ENCODE measurements around the gene AMMECR1L. TPM values are rescaled to one million over a fixed set of nuclear protein-coding genes. Genes with fewer than 3 reads are reported as not detected.
A peak's percentile ranks its signal among the peaks of the same experiment; 100 is the strongest.
"Not testable (repeated sequence)": the region's sequence is repeated elsewhere in the genome, so short reads cannot be mapped to it uniquely, and the experiment has no call there.

The AMMECR1L gene
- total RNA-seq, 2 experiments from 2014 or later: 14.7 to 15.7 TPM

- POLR2A ChIA-PET: no interaction called here
- Mint-ChIP-seq H3K4me1 (peaks cover 10% of the 10 kb centered on the region), H3K27ac (no peak overlapping the region), H3K27me3 (no peaks in the 10 kb centered on the region), H3K36me3 (peaks cover 45% of the 10 kb centered on the region), H3K4me3 (no peak overlapping the region), H3K9me3 (no peaks in the 10 kb centered on the region)
- ATAC-seq (ENCODE audit: low read depth): no peak
- DNase-seq: no peak
Measured at GRCh38 chr2:127847931-127848330, 37.8 kb downstream of the AMMECR1L start.

GRCh38 chr2:127844973-127845372 is 40.8 kb downstream of the AMMECR1L start:
- no peak for ATAC-seq (ENCODE audit: low read depth)
- POLR2A ChIA-PET: no interaction called here

GRCh38 chr2:127843677-127844076 is 42.1 kb downstream of the AMMECR1L start:
- POLR2A ChIA-PET: no interaction called here
- no peak for ATAC-seq (ENCODE audit: low read depth)
- H3K4me1 Mint-ChIP-seq: peaks cover 4% of the 10 kb centered on the region
- H3K36me3 Mint-ChIP-seq: peaks cover 21% of the 10 kb centered on the region
- no peaks in the 10 kb centered on the region for H3K9me3 Mint-ChIP-seq
- no peak overlapping the region for H3K4me3 Mint-ChIP-seq
- no peak for DNase-seq
- H3K27ac Mint-ChIP-seq: no peak overlapping the region
- no peaks in the 10 kb centered on the region for H3K27me3 Mint-ChIP-seq

More at GRCh38 chr2:127844973-127845372, 40.8 kb downstream of the AMMECR1L start:
- Mint-ChIP-seq H3K4me1 (peaks cover 9% of the 10 kb centered on the region), H3K9me3 (no peaks in the 10 kb centered on the region), H3K27me3 (no peaks in the 10 kb centered on the region), H3K4me3 (no peak overlapping the region), H3K27ac (no peak overlapping the region), H3K36me3 (peaks cover 31% of the 10 kb centered on the region)
- no peak for DNase-seq

- no peaks in the 10 kb centered on the region for H3K9me3 Mint-ChIP-seq
- DNase-seq (no peak), ATAC-seq (ENCODE audit: low read depth) (no peak)
- POLR2A ChIA-PET: interaction anchor here (0.5 kb wide), 1 partner anchor 9 kb away, joined by 4 read pairs; no protein-coding TSS in a partner anchor
- peaks cover 4% of the 10 kb centered on the region for H3K4me1 Mint-ChIP-seq
- H3K4me3 Mint-ChIP-seq: no peak overlapping the region
- H3K36me3 Mint-ChIP-seq: peaks cover 12% of the 10 kb centered on the region
- H3K27me3 Mint-ChIP-seq: no peaks in the 10 kb centered on the region
- H3K27ac Mint-ChIP-seq: no peak overlapping the region
Measured at GRCh38 chr2:127841466-127842178, 44.1 kb downstream of the AMMECR1L start.

GRCh38 chr2:127840893-127841292 is 44.9 kb downstream of the AMMECR1L start:
- H3K4me1 Mint-ChIP-seq: peaks cover 4% of the 10 kb centered on the region
- peaks cover 8% of the 10 kb centered on the region for H3K36me3 Mint-ChIP-seq
- ATAC-seq (ENCODE audit: low read depth) (no peak), DNase-seq (no peak)
- POLR2A ChIA-PET: no interaction called here
- H3K27ac Mint-ChIP-seq: no peak overlapping the region
- H3K9me3 Mint-ChIP-seq: no peaks in the 10 kb centered on the region
- H3K27me3 Mint-ChIP-seq: no peaks in the 10 kb centered on the region
- no peak overlapping the region for H3K4me3 Mint-ChIP-seq

- no peak overlapping the region for H3K27ac Mint-ChIP-seq
- no peaks in the 10 kb centered on the region for H3K27me3 Mint-ChIP-seq
- no peaks in the 10 kb centered on the region for H3K36me3 Mint-ChIP-seq
- no peaks in the 10 kb centered on the region for H3K9me3 Mint-ChIP-seq
- H3K4me3 Mint-ChIP-seq: no peak overlapping the region
- POLR2A ChIA-PET: no interaction called here
- peaks cover 5% of the 10 kb centered on the region for H3K4me1 Mint-ChIP-seq
- DNase-seq: no peak
- no peak for ATAC-seq (ENCODE audit: low read depth)
Measured at GRCh38 chr2:127834951-127835350, 50.8 kb downstream of the AMMECR1L start.

GRCh38 chr2:127829845-127830246 is 55.9 kb downstream of the AMMECR1L start:
- DNase-seq: peak; percentile 48
- Mint-ChIP-seq H3K9me3 (peaks cover 17% of the 10 kb centered on the region), H3K4me1 (peaks cover 20% of the 10 kb centered on the region), H3K27ac (peak overlapping the region; percentile 82), H3K4me3 (peak overlapping the region; percentile 68), H3K36me3 (peaks cover 7% of the 10 kb centered on the region), H3K27me3 (no peaks in the 10 kb centered on the region)
- ATAC-seq (ENCODE audit: low read depth): peak; percentile 99
- POLR2A ChIA-PET: interaction anchor here (0.9 to 2.1 kb wide), 5 partner anchors 18 to 266 kb away, joined by 3 to 9 read pairs (median 5); partner anchors contain the start of gene POLR2D

- POLR2A ChIA-PET; DNase-seq; H3K27ac Mint-ChIP-seq; H3K36me3 Mint-ChIP-seq; ATAC-seq (ENCODE audit: low read depth); H3K27me3 Mint-ChIP-seq; H3K4me3 Mint-ChIP-seq: not testable (repeated sequence)
- peaks cover 22% of the 10 kb centered on the region for H3K9me3 Mint-ChIP-seq
- H3K4me1 Mint-ChIP-seq: peaks cover 17% of the 10 kb centered on the region
Measured at GRCh38 chr2:127826708-127827107, 59.0 kb downstream of the AMMECR1L start.

- Mint-ChIP-seq H3K27ac (no peak overlapping the region), H3K36me3 (peaks cover 7% of the 10 kb centered on the region), H3K9me3 (peaks cover 22% of the 10 kb centered on the region), H3K4me3 (no peak overlapping the region), H3K27me3 (peaks cover 2% of the 10 kb centered on the region), H3K4me1 (peaks cover 17% of the 10 kb centered on the region)
- no peak for ATAC-seq (ENCODE audit: low read depth)
- no peak for DNase-seq
- POLR2A ChIA-PET: interaction anchor here (0.6 kb wide), 1 partner anchor 15 kb away, joined by 3 read pairs; no protein-coding TSS in a partner anchor
Measured at GRCh38 chr2:127826047-127826446, 59.7 kb downstream of the AMMECR1L start.

- no peaks in the 10 kb centered on the region for H3K4me1 Mint-ChIP-seq
- peaks cover 5% of the 10 kb centered on the region for H3K36me3 Mint-ChIP-seq
- H3K4me3 Mint-ChIP-seq: no peak overlapping the region
- peaks cover 29% of the 10 kb centered on the region for H3K27me3 Mint-ChIP-seq
- ATAC-seq (ENCODE audit: low read depth) (no peak), DNase-seq (no peak)
- POLR2A ChIA-PET: no interaction called here
- H3K27ac Mint-ChIP-seq: no peak overlapping the region
- peaks cover 17% of the 10 kb centered on the region for H3K9me3 Mint-ChIP-seq
Measured at GRCh38 chr2:127820080-127820668, 65.6 kb downstream of the AMMECR1L start.

- Mint-ChIP-seq H3K9me3 (peaks cover 17% of the 10 kb centered on the region), H3K36me3 (peaks cover 5% of the 10 kb centered on the region), H3K4me1 (no peaks in the 10 kb centered on the region), H3K27ac (no peak overlapping the region), H3K27me3 (peaks cover 31% of the 10 kb centered on the region), H3K4me3 (no peak overlapping the region)
- ATAC-seq (ENCODE audit: low read depth) (no peak), DNase-seq (no peak)
- POLR2A ChIA-PET: no interaction called here
Measured at GRCh38 chr2:127818794-127819425, 66.8 kb downstream of the AMMECR1L start.

- H3K36me3 Mint-ChIP-seq: peaks cover 5% of the 10 kb centered on the region
- DNase-seq: no peak
- no peak overlapping the region for H3K27ac Mint-ChIP-seq
- no peak for ATAC-seq (ENCODE audit: low read depth)
- H3K9me3 Mint-ChIP-seq: peaks cover 17% of the 10 kb centered on the region
- peaks cover 31% of the 10 kb centered on the region for H3K27me3 Mint-ChIP-seq
- H3K4me1 Mint-ChIP-seq: no peaks in the 10 kb centered on the region
- no peak overlapping the region for H3K4me3 Mint-ChIP-seq
- POLR2A ChIA-PET: no interaction called here
Measured at GRCh38 chr2:127818241-127818640, 67.5 kb downstream of the AMMECR1L start.

GRCh38 chr2:127814677-127815076 is 71.1 kb downstream of the AMMECR1L start:
- Mint-ChIP-seq H3K27ac (no peak overlapping the region), H3K4me3 (no peak overlapping the region), H3K27me3 (peaks cover 31% of the 10 kb centered on the region), H3K4me1 (peaks cover 13% of the 10 kb centered on the region), H3K36me3 (peaks cover 7% of the 10 kb centered on the region), H3K9me3 (peaks cover 7% of the 10 kb centered on the region)
- ATAC-seq (ENCODE audit: low read depth) (no peak), DNase-seq (no peak)
- POLR2A ChIA-PET: interaction anchor here (0.6 kb wide), 1 partner anchor 214 kb away, joined by 3 read pairs; no protein-coding TSS in a partner anchor

Data from activated naive CD8-positive, alpha-beta T cell treated with anti-CD3 and anti-CD28 coated beads, Interleukin-2, amount 10 ng/mL, durations not matched to agents 7 days and 5 days (primary cell).